ENCODE results near the gene CDSN. TPM values are rescaled to one million over a fixed set of nuclear protein-coding genes. Genes with fewer than 3 reads are reported as not detected.
A peak's percentile ranks its signal among the peaks of the same experiment; 100 is the strongest.

Gene CDSN
- total RNA-seq, 1 donor from 2014 or later: 1.5 TPM

GRCh38 chr6:31079656-31080261 is 40.5 kb downstream of the CDSN start:
- Histone ChIP-seq H3K27ac (no peak overlapping the region), H3K4me3 (peak overlapping the region in 1 of 2 donors; percentile 21)

GRCh38 chr6:31076611-31077010 is 43.6 kb downstream of the CDSN start:
- no peaks in the 10 kb centered on the region for H3K36me3 ChIP-seq
- H3K4me1 ChIP-seq: peaks cover 10% of the 10 kb centered on the region
- no peak overlapping the region for H3K4me3 ChIP-seq
- no peak for DNase-seq (ENCODE audit: extremely low spot score in 2 of 2)
- no peak overlapping the region for H3K27ac ChIP-seq
- no peaks in the 10 kb centered on the region for H3K27me3 ChIP-seq
- no peak for TF ChIP-seq POLR2AphosphoS5 (IDR thresholded peaks at IDR 0.05; ENCODE audit: insufficient read depth in 1 of 2, low read depth in 1 of 2)
- intact Hi-C loops (cut with DNase I): loop anchor here (5.0 kb wide), 1 partner anchor 249 kb away; no protein-coding TSS in a partner anchor
- no peaks in the 10 kb centered on the region for H3K9me3 ChIP-seq

More at GRCh38 chr6:31079656-31080261, 40.5 kb downstream of the CDSN start:
- intact Hi-C loops (cut with DNase I): loop anchor here (5.0 kb wide), 1 partner anchor 252 kb away; no protein-coding TSS in a partner anchor
- no peak for DNase-seq (ENCODE audit: extremely low spot score in 2 of 2)
- Histone ChIP-seq H3K27me3 (no peaks in the 10 kb centered on the region), H3K9me3 (no peaks in the 10 kb centered on the region), H3K4me1 (no peaks in the 10 kb centered on the region), H3K36me3 (no peaks in the 10 kb centered on the region)
- TF ChIP-seq CTCF (IDR thresholded peaks at IDR 0.05): peak; percentile 13 to 75 (median 44)
- TF ChIP-seq POLR2AphosphoS5 (IDR thresholded peaks at IDR 0.05; ENCODE audit: insufficient read depth in 1 of 2, low read depth in 1 of 2): peak; percentile 23 to 29
- TF ChIP-seq POLR2A (IDR thresholded peaks at IDR 0.05): no peak

GRCh38 chr6:31075528-31075927 is 44.7 kb downstream of the CDSN start:
- no peaks in the 10 kb centered on the region for H3K36me3 ChIP-seq
- peaks cover 10% of the 10 kb centered on the region for H3K4me1 ChIP-seq
- intact Hi-C loops (cut with DNase I): loop anchor here (5.0 kb wide), 1 partner anchor 248 kb away; no protein-coding TSS in a partner anchor
- H3K27ac ChIP-seq: no peak overlapping the region
- no peak for DNase-seq (ENCODE audit: extremely low spot score in 2 of 2)
- no peaks in the 10 kb centered on the region for H3K27me3 ChIP-seq
- H3K4me3 ChIP-seq: no peak overlapping the region
- no peak for TF ChIP-seq POLR2A (IDR thresholded peaks at IDR 0.05)
- no peak for TF ChIP-seq POLR2AphosphoS5 (IDR thresholded peaks at IDR 0.05; ENCODE audit: insufficient read depth in 1 of 2, low read depth in 1 of 2)
- TF ChIP-seq CTCF (IDR thresholded peaks at IDR 0.05): no peak
- H3K9me3 ChIP-seq: no peaks in the 10 kb centered on the region

GRCh38 chr6:31074401-31074800 is 45.8 kb downstream of the CDSN start:
- Histone ChIP-seq H3K4me3 (no peak overlapping the region), H3K27me3 (no peaks in the 10 kb centered on the region), H3K36me3 (no peaks in the 10 kb centered on the region), H3K4me1 (peaks cover 10% of the 10 kb centered on the region), H3K9me3 (no peaks in the 10 kb centered on the region), H3K27ac (no peak overlapping the region)
- TF ChIP-seq POLR2AphosphoS5 (IDR thresholded peaks at IDR 0.05; ENCODE audit: insufficient read depth in 1 of 2, low read depth in 1 of 2) (no peak), CTCF (IDR thresholded peaks at IDR 0.05) (no peak)
- no peak for DNase-seq (ENCODE audit: extremely low spot score in 2 of 2)
- intact Hi-C loops (cut with DNase I): no loop called here

- no peak for DNase-seq (ENCODE audit: extremely low spot score in 2 of 2)
- H3K4me1 ChIP-seq: peaks cover 10% of the 10 kb centered on the region
- TF ChIP-seq POLR2AphosphoS5 (IDR thresholded peaks at IDR 0.05; ENCODE audit: insufficient read depth in 1 of 2, low read depth in 1 of 2): peak in 1 of 2 donors; percentile 10
- peak; percentile 14 to 52 (median 37) for TF ChIP-seq CTCF (IDR thresholded peaks at IDR 0.05)
- TF ChIP-seq POLR2A (IDR thresholded peaks at IDR 0.05): no peak
- no peak overlapping the region for H3K27ac ChIP-seq
- H3K27me3 ChIP-seq: no peaks in the 10 kb centered on the region
- no peaks in the 10 kb centered on the region for H3K36me3 ChIP-seq
- intact Hi-C loops (cut with DNase I): no loop called here
- no peaks in the 10 kb centered on the region for H3K9me3 ChIP-seq
- H3K4me3 ChIP-seq: no peak overlapping the region
Observed at GRCh38 chr6:31070711-31071197, 49.5 kb downstream of the CDSN start.
